Skeletal muscle cell (primary cell): ENCODE data around the gene DKK3.

Source experiments
- DNase-seq: peaks from one replicate; pipeline ENCODE4 v3.0.0-alpha.2; 2010; ENCODE audit warnings: low read depth
- H3K4me3 ChIP-seq: 2 replicates; pipeline ENCODE4 v1.5.1; 2011; ENCODE audit warnings: low read depth, mild to moderate bottlenecking, control low read depth, low read length, moderate library complexity

DKK3 gene

DNA sequence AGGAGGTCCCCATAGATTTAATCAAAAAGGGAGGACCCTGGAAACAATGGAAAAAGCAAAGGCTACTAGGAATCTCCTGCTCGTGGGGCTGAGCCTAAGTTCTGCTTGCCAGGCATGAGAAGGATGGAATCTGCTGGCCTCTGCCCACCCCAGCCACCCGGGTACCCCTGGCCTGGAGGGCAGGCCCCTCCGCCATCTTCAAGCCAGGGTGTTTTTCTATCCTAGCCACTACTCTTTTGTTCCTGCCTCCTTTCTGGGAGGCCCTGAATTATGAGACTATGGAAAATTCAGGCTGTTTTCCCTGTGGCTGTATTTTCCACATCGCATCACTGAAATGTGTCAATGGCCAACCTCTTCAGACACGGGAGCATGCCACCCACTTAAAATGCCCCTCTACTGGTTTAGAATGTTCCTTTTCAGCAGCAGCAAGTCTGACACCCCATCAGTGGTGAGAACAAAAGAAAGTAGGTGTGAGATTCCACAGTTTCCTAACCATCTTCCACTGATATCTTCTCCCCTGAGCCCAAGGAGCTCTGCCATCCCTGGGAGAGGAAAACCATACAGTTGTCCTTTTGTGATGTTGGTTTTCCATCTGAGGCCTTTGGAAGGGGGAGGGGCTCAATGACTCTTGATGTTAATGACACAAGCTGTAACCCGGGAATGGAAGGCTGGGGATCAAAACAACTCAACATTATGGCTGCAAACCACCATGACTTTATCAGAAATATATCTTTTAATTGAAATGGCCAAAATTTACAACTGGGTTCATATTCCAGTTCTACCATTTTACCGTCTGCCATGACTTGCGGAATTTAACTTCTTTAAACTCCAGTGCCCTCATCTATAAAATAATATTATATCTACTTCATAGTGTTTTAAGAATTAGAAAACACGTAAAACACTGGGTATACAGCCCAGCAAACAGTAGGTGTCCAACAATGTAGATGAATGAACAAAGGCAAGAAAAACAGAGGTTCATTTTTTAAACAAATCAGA is 22.2 kb downstream of the DKK3 start:
- DNase-seq, result no peak
- H3K4me3 ChIP-seq, result no peak overlapping the region

- no peak for DNase-seq
- H3K4me3 ChIP-seq, result no peak overlapping the region
Observed at GRCh38 chr11:11985016-11985715, 23.3 kb downstream of the DKK3 start.

GRCh38 chr11:11984563-11984962 is 23.9 kb downstream of the DKK3 start:
- no peak overlapping the region for H3K4me3 ChIP-seq
- no peak for DNase-seq

DNA sequence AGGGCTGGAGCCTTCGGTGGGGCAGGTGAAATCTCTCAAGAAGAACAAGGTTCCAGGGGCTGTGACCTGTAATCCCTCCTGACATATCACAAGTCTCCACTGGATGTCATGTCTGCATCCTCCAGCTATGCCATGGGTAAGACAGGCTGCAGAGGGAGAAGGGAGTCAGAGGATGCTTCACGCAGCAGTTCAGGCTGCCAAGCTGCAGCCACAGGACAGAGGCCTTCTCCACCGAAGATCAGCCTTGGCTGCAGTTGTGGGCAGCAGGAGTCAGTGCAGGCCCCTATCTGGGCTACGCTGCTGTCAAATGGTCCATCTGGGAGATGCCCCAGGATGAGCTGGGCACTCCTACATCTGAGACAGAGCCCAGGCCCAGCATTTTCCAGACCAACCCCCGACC is 25.0 kb downstream of the DKK3 start:
- no peak overlapping the region for H3K4me3 ChIP-seq
- no peak for DNase-seq

- H3K4me3 ChIP-seq, result no peak overlapping the region
- DNase-seq, result no peak
Observed at GRCh38 chr11:11982975-11983374, 25.5 kb downstream of the DKK3 start.

GRCh38 chr11:11982461-11982860 is 26.0 kb downstream of the DKK3 start:
- H3K4me3 ChIP-seq, result no peak overlapping the region
- no peak for DNase-seq

DNA sequence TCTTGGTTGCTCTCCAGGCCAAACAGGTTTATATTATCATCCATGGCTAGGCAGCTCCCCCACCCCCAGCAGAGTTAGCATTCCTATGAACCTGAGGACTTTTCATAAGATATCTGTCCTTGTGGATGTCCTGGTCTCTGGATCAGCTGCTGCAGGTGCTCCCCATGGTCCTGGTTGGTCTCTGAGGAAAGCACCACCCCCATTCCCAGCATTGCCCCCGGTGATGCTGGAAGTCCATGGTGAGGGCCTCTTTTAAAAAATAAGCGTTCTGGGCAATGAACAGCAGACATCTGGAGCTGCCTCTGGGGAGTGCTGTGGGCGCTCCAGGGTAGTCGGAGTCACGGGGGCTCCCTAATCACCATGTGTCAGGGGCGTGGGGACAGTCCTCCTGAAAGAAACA is 26.6 kb downstream of the DKK3 start:
- DNase-seq, result no peak
- H3K4me3 ChIP-seq, result no peak overlapping the region

- no peak for DNase-seq
- H3K4me3 ChIP-seq, result no peak overlapping the region
Observed at GRCh38 chr11:11981364-11981763, 27.1 kb downstream of the DKK3 start.

- no peak overlapping the region for H3K4me3 ChIP-seq
- no peak for DNase-seq
Observed at GRCh38 chr11:11980841-11981308, 27.6 kb downstream of the DKK3 start.

- DNase-seq, result no peak
- H3K4me3 ChIP-seq, result no peak overlapping the region
Observed at GRCh38 chr11:11980200-11980599, 28.2 kb downstream of the DKK3 start.

DNA sequence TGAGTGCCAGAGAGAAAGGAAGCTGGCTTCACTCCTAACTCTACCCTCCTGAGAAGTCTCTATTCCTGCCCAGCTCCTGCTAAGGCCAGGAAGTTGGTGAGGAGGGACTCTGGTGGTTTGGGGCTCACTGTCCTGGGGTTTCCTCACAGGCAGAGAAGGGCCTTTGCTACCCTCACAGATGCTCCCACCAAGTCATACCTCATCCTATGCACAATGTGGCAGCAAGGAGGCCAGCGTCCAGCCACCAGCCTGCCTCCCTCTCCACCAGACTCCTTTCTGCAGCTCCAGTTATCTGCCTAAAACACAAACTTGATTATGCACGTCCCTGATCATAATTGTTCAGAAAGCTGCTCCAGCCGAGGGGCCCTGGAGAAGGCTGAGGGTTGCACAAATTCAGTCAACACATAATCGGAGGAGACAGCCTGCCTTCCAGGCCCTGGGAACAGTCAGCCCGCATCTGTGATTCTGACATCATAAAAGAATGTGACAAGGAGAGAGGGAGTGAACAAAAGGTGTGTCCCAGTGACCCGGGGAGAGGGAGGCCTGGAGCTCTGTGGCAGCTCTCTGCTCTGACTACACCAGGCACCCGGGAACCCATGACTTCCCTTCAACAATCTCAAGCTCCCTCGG is 28.8 kb downstream of the DKK3 start:
- DNase-seq, result peak; percentile 77
- no peak overlapping the region for H3K4me3 ChIP-seq

DNA sequence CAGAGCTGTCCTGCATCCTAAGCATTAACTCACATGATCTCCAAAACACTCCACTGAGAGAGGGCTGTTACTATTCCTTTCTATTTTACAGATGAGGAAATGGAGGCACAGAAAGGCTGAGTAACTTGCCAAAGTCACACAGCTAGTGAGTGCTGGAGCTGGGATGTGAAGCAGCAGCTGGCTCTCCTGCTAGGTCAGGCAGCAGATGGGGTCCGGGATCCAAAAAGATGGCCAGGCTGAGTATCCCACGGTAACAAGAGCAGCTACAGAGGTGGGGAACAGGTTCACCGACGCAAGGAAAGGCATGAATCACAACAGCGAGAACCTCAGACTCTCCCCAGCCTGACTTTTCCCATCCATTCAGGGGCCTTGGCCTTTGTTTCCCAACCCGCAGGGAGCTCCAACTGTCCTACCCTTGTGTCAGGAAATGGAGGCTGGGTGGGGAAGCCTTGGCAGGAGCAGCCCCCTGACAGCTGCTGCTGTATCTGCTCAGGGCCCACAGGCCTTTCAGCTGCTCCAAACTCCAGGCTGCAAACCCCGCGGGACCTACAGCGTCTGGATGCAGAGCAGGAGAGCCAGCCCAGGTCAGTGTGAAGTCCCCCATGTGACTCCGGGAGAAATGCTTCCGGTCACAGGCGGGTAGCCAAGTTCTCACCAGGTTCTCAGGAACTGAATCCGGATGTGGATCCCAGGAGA is 29.5 kb downstream of the DKK3 start:
- peak; percentile 86 for DNase-seq
- H3K4me3 ChIP-seq, result no peak overlapping the region

DNA sequence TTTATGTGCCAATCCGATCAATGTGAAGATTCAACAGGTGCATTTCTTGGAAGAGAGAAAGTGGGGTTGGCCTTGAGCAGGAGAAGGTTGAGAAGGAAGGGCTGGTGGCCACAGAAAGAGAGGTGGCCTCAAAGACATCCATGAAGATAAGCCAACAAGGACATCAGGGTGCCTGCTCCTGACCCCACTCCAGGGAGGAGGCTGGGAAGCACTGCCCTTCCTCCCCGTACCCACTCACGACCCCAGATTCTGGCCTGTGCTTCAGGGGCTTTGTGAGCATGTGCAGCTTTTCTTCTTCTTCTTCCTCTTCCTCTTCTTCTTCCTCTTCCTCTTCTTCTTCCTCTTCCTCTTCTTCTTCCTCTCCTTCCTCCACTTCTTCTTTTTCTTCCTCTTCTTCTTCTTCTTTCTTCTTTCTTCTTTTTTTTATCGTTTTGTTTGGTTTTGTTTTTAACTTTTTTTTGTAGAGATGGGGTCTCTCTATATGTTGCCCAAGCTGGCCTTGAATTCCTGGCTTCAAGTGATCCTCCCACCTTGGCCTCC is 30.3 kb downstream of the DKK3 start:
- no peak for DNase-seq

DNA sequence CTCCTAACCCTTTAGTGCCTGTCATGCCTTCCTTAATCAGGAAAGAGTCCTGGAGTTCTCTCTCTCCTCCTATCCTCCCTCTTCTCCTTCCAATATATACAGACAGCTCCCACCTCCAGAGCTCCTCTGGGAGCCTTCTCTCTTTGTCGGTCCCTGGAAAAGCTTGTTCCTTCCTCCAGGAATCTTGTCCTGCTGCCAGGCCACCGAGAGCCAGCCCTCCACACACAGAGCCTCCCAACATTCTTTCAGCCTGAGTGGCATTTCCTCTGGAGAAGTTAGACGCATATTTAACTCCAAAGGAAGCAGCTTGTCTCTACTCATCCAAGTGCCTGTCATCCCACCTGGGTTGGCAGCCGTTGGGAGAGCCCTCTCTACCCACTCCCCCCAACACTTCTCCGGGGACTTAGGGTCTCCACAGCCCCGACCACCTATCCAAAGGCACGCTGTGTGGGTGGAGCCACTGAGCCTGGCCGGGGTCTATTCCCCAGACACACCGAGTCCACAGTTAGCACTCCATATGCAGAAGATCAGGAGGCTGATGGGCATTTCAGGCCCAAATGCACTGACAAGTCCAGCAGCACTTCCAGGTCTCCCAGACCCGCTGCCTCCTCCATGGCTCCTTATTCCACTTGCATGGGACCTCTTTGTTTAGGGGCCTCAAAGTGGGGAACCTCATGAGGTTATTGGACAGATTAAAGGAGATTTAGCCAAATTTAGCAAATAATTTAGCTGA is 31.1 kb downstream of the DKK3 start:
- H3K4me3 ChIP-seq, result no peak overlapping the region
- DNase-seq, result peak; percentile 74

More for the DNA sequence above, 30.3 kb downstream of the DKK3 start:
- H3K4me3 ChIP-seq, result no peak overlapping the region

DNA sequence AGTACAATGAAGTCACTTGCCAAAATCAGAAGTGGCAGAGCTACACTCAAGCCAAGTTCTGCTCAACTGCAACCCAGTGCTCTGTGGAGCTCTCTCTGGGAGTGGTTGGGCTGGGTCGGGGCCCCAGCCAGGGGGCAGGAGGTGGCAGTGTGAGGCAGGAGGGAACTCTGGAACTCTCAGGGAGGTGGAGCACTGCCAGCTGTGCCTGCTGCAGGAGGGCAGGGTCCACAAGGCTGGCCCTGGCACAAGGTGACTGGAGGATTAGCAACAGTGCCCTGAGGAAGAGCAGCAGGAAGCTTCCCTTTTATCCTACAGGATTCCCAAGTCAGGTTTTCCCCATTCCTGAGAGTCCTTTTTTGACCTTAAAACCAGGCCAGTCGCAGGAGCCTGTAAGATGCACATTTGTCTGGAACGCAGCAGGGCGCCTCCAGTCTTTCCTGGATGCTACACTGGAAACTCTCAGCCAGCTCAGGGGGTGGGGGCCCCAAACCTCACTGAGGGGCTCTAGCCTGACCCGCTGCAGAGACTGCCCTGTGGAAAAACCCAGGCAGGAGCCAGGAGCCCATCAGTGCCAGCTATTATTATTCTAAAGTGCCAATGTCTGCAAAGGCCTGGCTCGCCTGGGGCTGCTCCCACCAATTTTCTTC is 31.8 kb downstream of the DKK3 start:
- no peak for DNase-seq
- no peak overlapping the region for H3K4me3 ChIP-seq

GRCh38 chr11:11975201-11976092 is 33.0 kb downstream of the DKK3 start:
- no peak overlapping the region for H3K4me3 ChIP-seq
- no peak for DNase-seq

- no peak overlapping the region for H3K4me3 ChIP-seq
Observed at GRCh38 chr11:11973866-11974265, 34.6 kb downstream of the DKK3 start.

More at GRCh38 chr11:11973866-11974265, 34.6 kb downstream of the DKK3 start:
- DNase-seq, result no peak
